Measurements from ENCODE around the gene PIP4K2A.

DNA sequence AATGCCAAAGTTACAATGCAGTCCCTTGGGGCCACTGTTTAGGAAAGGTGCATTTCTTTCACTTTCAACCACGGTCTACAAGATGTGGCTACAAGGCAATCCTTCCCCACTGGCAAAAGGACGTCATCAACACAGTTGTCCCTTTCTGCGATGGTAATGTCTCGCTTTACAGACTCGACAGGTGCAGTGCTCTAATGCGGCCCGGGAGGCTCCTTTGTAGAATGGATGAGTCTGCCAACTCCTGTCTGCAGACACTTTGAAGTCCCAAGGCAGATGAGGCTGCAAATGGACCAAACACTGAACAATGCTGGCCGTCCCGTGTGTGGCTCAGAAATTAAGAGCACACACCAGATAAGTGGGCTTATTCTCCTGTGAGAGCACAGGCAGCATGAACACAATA is 133.7 kb downstream of the PIP4K2A start:
- no peak for TF ChIP-seq CTCF (IDR thresholded peaks at IDR 0.05; ENCODE audit: low read depth, low read length)
- TF ChIP-seq EZH2phosphoT487 (IDR thresholded peaks at IDR 0.05; ENCODE audit: low read depth), result no peak
